Left renal pelvis (tissue), 4 donors: ENCODE data around the gene A3GALT2. TPM values are rescaled to one million over a fixed set of nuclear protein-coding genes. Genes with fewer than 3 reads are reported as not detected.
"Not testable (repeated sequence)": the region's sequence is repeated elsewhere in the genome, so short reads cannot be mapped to it uniquely, and the experiment has no call there.

Experiments
- DNase-seq, 4 donors: peaks; one replicate each; pipeline ENCODE4 v3.0.0-alpha.2; 2013; ENCODE audit warnings: low read depth in 4 of 4, low spot score in 3 of 4
- polyA plus RNA-seq, 4 donors: library from polyadenylated mRNA; unstranded; fragments of 120-200 nt; gene quantifications; one replicate each; pipeline ENCODE4 v1.2.1, GENCODE V29; 2013; ENCODE audit not compliant: insufficient read length in 4 of 4

A3GALT2 gene
- polyA plus RNA-seq, 4 donors, result 0.12 TPM; not detected in 3

GRCh38 chr1:33296082-33296458 is 24.8 kb downstream of the A3GALT2 start:
- no peak for DNase-seq

GRCh38 chr1:33295450-33296081 is 25.3 kb downstream of the A3GALT2 start:
- DNase-seq, result peak; percentile 57 to 71 (median 62)

- DNase-seq, result no peak
Measured at GRCh38 chr1:33295023-33295422, 25.9 kb downstream of the A3GALT2 start.

GRCh38 chr1:33294071-33295010 is 26.6 kb downstream of the A3GALT2 start:
- DNase-seq, result no peak

GRCh38 chr1:33292726-33293340 is 28.1 kb downstream of the A3GALT2 start:
- DNase-seq, result no peak

- not testable (repeated sequence) for DNase-seq
Measured at GRCh38 chr1:33290615-33291014, 30.3 kb downstream of the A3GALT2 start.

GRCh38 chr1:33289858-33290154 is 31.1 kb downstream of the A3GALT2 start:
- no peak for DNase-seq

GRCh38 chr1:33288976-33289857 is 31.7 kb downstream of the A3GALT2 start:
- DNase-seq, result no peak

GRCh38 chr1:33287317-33287716 is 33.6 kb downstream of the A3GALT2 start:
- DNase-seq, result no peak

- no peak for DNase-seq
Measured at GRCh38 chr1:33286451-33287185, 34.3 kb downstream of the A3GALT2 start.

GRCh38 chr1:33284049-33284448 is 36.8 kb downstream of the A3GALT2 start:
- DNase-seq, result no peak

- DNase-seq, result no peak
Measured at GRCh38 chr1:33282791-33283190, 38.1 kb downstream of the A3GALT2 start.

- no peak for DNase-seq
Measured at GRCh38 chr1:33281554-33282303, 39.2 kb downstream of the A3GALT2 start.

GRCh38 chr1:33280091-33280661 is 40.7 kb downstream of the A3GALT2 start:
- DNase-seq, result no peak

- no peak for DNase-seq
Measured at GRCh38 chr1:33277488-33278084, 43.3 kb downstream of the A3GALT2 start.

GRCh38 chr1:33276573-33277298 is 44.2 kb downstream of the A3GALT2 start:
- DNase-seq, result no peak

- no peak for DNase-seq
Measured at GRCh38 chr1:33275706-33276572, 45.0 kb downstream of the A3GALT2 start.
